ENCODE data around the gene MDM1.

DNA sequence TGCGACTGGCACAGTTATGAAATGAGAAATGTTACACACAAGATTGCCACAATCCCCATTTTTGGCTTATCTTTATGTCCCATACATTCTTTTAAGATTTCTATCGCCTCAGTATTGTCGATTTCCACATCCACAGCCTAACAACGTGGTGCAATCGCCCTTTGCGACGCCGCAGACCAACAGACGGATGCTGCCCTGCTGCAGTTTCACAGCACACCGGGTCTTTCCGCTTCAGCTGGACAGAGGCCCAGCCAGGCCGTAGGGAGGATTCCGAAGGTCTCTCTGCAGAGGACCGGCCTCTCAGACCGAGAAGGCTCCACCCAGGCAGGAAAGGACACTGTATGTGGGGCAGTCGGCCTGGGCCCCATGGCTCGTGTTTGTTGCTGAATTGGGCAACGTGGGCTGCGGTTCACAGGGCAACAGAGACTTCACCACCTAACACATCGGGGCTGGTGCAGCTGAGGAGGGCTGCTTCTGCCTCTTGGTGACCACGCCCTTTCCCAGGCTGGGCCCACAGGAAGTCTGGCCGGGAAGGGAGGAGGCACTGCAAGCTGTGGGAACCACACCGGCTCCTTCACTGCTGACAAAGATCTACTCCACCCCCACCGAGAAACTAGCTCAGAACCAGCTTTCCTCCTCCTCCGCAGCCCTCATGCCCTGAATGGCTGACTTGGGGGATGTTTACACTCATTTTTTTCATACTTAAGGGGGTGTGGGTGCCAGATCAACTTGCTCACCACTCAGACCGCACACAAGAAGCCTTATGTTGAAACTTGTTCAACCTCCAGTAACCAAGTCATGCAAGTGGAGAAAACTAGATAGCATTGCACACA, 32.9 kb upstream of the MDM1 start:
- TF ChIP-seq ELF4 (IDR thresholded peaks at IDR 0.05), result no peak
- TF ChIP-seq L3MBTL2 (conservative IDR thresholded peaks at IDR 0.05), result no peak
- TF ChIP-seq SUZ12 (IDR thresholded peaks at IDR 0.05), result no peak
- TF ChIP-seq FOXK2 (IDR thresholded peaks at IDR 0.05), result no peak
- TF ChIP-seq ZNF384 (IDR thresholded peaks at IDR 0.05), result no peak
- no peak for TF ChIP-seq NFRKB (IDR thresholded peaks at IDR 0.05)
- TF ChIP-seq SP1 (IDR thresholded peaks at IDR 0.05), result no peak
- TF ChIP-seq FOXM1 (IDR thresholded peaks at IDR 0.05; ENCODE audit: borderline replicate concordance), result no peak
- TF ChIP-seq TARDBP (IDR thresholded peaks at IDR 0.05), result no peak
- TF ChIP-seq FOXA1 (IDR thresholded peaks at IDR 0.05), result no peak
- no peak for TF ChIP-seq HDGF (IDR thresholded peaks at IDR 0.05; ENCODE audit: borderline replicate concordance)

All from HEK293T (cell line).